Activated CD8-positive, alpha-beta memory T cell treated with anti-CD3 and anti-CD28 coated beads, Interleukin-2, amount 10 ng/mL, durations not matched to agents 7 days and 5 days (primary cell): ENCODE results near the gene ZNF865. TPM values are rescaled to one million over a fixed set of nuclear protein-coding genes. Genes with fewer than 3 reads are reported as not detected.
"Not testable (repeated sequence)": the region's sequence is repeated elsewhere in the genome, so short reads cannot be mapped to it uniquely, and the experiment has no call there.

Experiments used
- ATAC-seq: fragments of 150-1000 bp; cut with Tn5 transposase; one replicate; pipeline ENCODE4 v1.10.0; 2021; ENCODE audit warnings: moderate library complexity
- CTCF ChIA-PET: fragments of 350-600 bp; sonication (Branson Sonifier 250); formaldehyde crosslinking; loops from one replicate; lab custom pipeline; 2021; ENCODE audit warnings: antibody characterized with exemption; lab: Charles Lee
- DNase-seq: peaks from one replicate; pipeline ENCODE4 v3.0.0-alpha.2; 2020
- H3K27ac Mint-ChIP-seq: one replicate; pipeline ENCODE4 v1.8.0; 2021; ENCODE audit warnings: mild to moderate bottlenecking, mixed read lengths
- H3K27me3 Mint-ChIP-seq: one replicate; pipeline ENCODE4 v1.8.0; 2021; ENCODE audit warnings: mixed read lengths
- H3K36me3 Mint-ChIP-seq: one replicate; pipeline ENCODE4 v1.8.0; 2021; ENCODE audit warnings: mild to moderate bottlenecking, mixed read lengths
- H3K4me1 Mint-ChIP-seq: one replicate; pipeline ENCODE4 v1.8.0; 2021; ENCODE audit warnings: mixed read lengths
- H3K4me3 Mint-ChIP-seq: one replicate; pipeline ENCODE4 v1.8.0; 2021; ENCODE audit warnings: mild to moderate bottlenecking, moderate library complexity, mixed read lengths
- H3K9me3 Mint-ChIP-seq: one replicate; pipeline ENCODE4 v1.8.0; 2022; ENCODE audit warnings: low read depth, mixed read lengths
- total RNA-seq, 2 experiments: library from RNA; stranded (reverse); gene quantifications; one replicate each; pipeline ENCODE4 v1.2.3, GENCODE V29; 2021

ZNF865 gene
- total RNA-seq, 2 experiments from 2014 or later = 14.4 to 16.7 TPM

- peak within 1 kb of the TSS; percentile 60 for H3K27ac Mint-ChIP-seq
- H3K9me3 Mint-ChIP-seq = no peaks in the 10 kb centered on the region
- H3K27me3 Mint-ChIP-seq = peaks cover 9% of the 10 kb centered on the region
- CTCF ChIA-PET = interaction anchor here (0.7 to 2.2 kb wide), 4 partner anchors 26 to 77 kb away, joined by 3 to 8 read pairs (median 4); no protein-coding TSS in a partner anchor
- DNase-seq = peak; percentile 79
- ATAC-seq = peak; percentile 70
- H3K4me1 Mint-ChIP-seq = peaks cover 21% of the 10 kb centered on the region
- H3K4me3 Mint-ChIP-seq = peak within 1 kb of the TSS; percentile 77
- peaks cover 9% of the 10 kb centered on the region for H3K36me3 Mint-ChIP-seq
Measured at GRCh38 chr19:55580628-55581144, 24.8 kb upstream of the ZNF865 start, which contains the start of gene ZNF579. TSS of gene ZNF579 (minus strand) at chr19:55580848. CDS start at chr19:55579639, 1,209 bp downstream.

GRCh38 chr19:55581145-55581822 is 24.2 kb upstream of the ZNF865 start:
- Mint-ChIP-seq H3K27ac (peak overlapping the region; percentile 53), H3K36me3 (peaks cover 9% of the 10 kb centered on the region), H3K4me3 (peak overlapping the region; percentile 77), H3K27me3 (peaks cover 13% of the 10 kb centered on the region), H3K9me3 (no peaks in the 10 kb centered on the region), H3K4me1 (peaks cover 24% of the 10 kb centered on the region)
- DNase-seq (peak; percentile 45), ATAC-seq (no peak)
- CTCF ChIA-PET = interaction anchor here (0.7 to 2.2 kb wide), 4 partner anchors 25 to 77 kb away, joined by 3 to 8 read pairs (median 4); no protein-coding TSS in a partner anchor

- CTCF ChIA-PET = interaction anchor here (1.2 to 2.2 kb wide), 3 partner anchors 24 to 78 kb away, joined by 3 to 8 read pairs (median 3); no protein-coding TSS in a partner anchor
- Mint-ChIP-seq H3K4me3 (no peak overlapping the region), H3K9me3 (no peaks in the 10 kb centered on the region), H3K27me3 (peaks cover 17% of the 10 kb centered on the region), H3K27ac (no peak overlapping the region), H3K36me3 (peaks cover 8% of the 10 kb centered on the region), H3K4me1 (peaks cover 25% of the 10 kb centered on the region)
- no peak for DNase-seq
- ATAC-seq = no peak
Measured at GRCh38 chr19:55581823-55582223, 23.6 kb upstream of the ZNF865 start.

- CTCF ChIA-PET = interaction anchor here (1.3 kb wide), 1 partner anchor 78 kb away, joined by 3 read pairs; no protein-coding TSS in a partner anchor
- not testable (repeated sequence) for H3K9me3 Mint-ChIP-seq, H3K4me3 Mint-ChIP-seq, DNase-seq, ATAC-seq, H3K27ac Mint-ChIP-seq, H3K36me3 Mint-ChIP-seq
- Mint-ChIP-seq H3K27me3 (peaks cover 21% of the 10 kb centered on the region), H3K4me1 (peaks cover 27% of the 10 kb centered on the region)
Measured at GRCh38 chr19:55582284-55582683, 23.2 kb upstream of the ZNF865 start.

GRCh38 chr19:55583897-55584296 is 21.6 kb upstream of the ZNF865 start:
- not testable (repeated sequence) for H3K9me3 Mint-ChIP-seq, H3K4me3 Mint-ChIP-seq, DNase-seq, H3K27ac Mint-ChIP-seq, ATAC-seq, H3K36me3 Mint-ChIP-seq
- peaks cover 30% of the 10 kb centered on the region for H3K4me1 Mint-ChIP-seq
- CTCF ChIA-PET = interaction anchor here (0.9 kb wide), 1 partner anchor 40 kb away, joined by 3 read pairs; the partner anchor contains the start of gene ZNF784
- peaks cover 23% of the 10 kb centered on the region for H3K27me3 Mint-ChIP-seq

- Mint-ChIP-seq H3K9me3 (no peaks in the 10 kb centered on the region), H3K27me3 (peaks cover 23% of the 10 kb centered on the region), H3K27ac (no peak overlapping the region), H3K4me1 (peaks cover 26% of the 10 kb centered on the region), H3K4me3 (no peak overlapping the region), H3K36me3 (no peaks in the 10 kb centered on the region)
- ATAC-seq = no peak
- no peak for DNase-seq
- CTCF ChIA-PET = interaction anchor here (1.3 to 1.6 kb wide), 2 partner anchors 41 to 47 kb away, joined by 4 to 11 read pairs; no protein-coding TSS in a partner anchor
Measured at GRCh38 chr19:55584871-55585270, 20.6 kb upstream of the ZNF865 start.

- CTCF ChIA-PET = interaction anchor here (1.3 to 1.6 kb wide), 3 partner anchors 20 to 46 kb away, joined by 3 to 11 read pairs (median 4); partner anchors contain the start of gene ZNF865
- Mint-ChIP-seq H3K27me3 (peaks cover 23% of the 10 kb centered on the region), H3K9me3 (no peaks in the 10 kb centered on the region), H3K27ac (no peak overlapping the region), H3K36me3 (no peaks in the 10 kb centered on the region), H3K4me1 (peaks cover 24% of the 10 kb centered on the region), H3K4me3 (no peak overlapping the region)
- DNase-seq (no peak), ATAC-seq (no peak)
Measured at GRCh38 chr19:55585658-55586339, 19.6 kb upstream of the ZNF865 start.

GRCh38 chr19:55586976-55587668 is 18.3 kb upstream of the ZNF865 start:
- peak; percentile 99 for ATAC-seq
- Mint-ChIP-seq H3K27ac (no peak overlapping the region), H3K9me3 (no peaks in the 10 kb centered on the region), H3K27me3 (peaks cover 23% of the 10 kb centered on the region), H3K4me1 (peaks cover 13% of the 10 kb centered on the region), H3K36me3 (no peaks in the 10 kb centered on the region), H3K4me3 (peak overlapping the region; percentile 67)
- peak; percentile 93 for DNase-seq
- CTCF ChIA-PET = interaction anchor here (0.8 to 1.6 kb wide), 5 partner anchors 12 to 70 kb away, joined by 3 read pairs; partner anchors contain the start of genes FIZ1 and ZNF865

GRCh38 chr19:55588738-55589137 is 16.7 kb upstream of the ZNF865 start:
- H3K27me3 Mint-ChIP-seq = peaks cover 23% of the 10 kb centered on the region
- ATAC-seq (no peak), DNase-seq (no peak)
- H3K4me1 Mint-ChIP-seq = peaks cover 13% of the 10 kb centered on the region
- H3K36me3 Mint-ChIP-seq = peaks cover 3% of the 10 kb centered on the region
- H3K4me3 Mint-ChIP-seq = no peak overlapping the region
- no peaks in the 10 kb centered on the region for H3K9me3 Mint-ChIP-seq
- H3K27ac Mint-ChIP-seq = no peak overlapping the region
- CTCF ChIA-PET = interaction anchor here (0.7 kb wide), 1 partner anchor 76 kb away, joined by 4 read pairs; no protein-coding TSS in a partner anchor

GRCh38 chr19:55590109-55590508 is 15.3 kb upstream of the ZNF865 start:
- CTCF ChIA-PET = no interaction called here

GRCh38 chr19:55590617-55591016 is 14.8 kb upstream of the ZNF865 start:
- Mint-ChIP-seq H3K27ac (no peak overlapping the region), H3K9me3 (no peaks in the 10 kb centered on the region)

More at GRCh38 chr19:55590109-55590508, 15.3 kb upstream of the ZNF865 start:
- no peak overlapping the region for H3K27ac Mint-ChIP-seq
- H3K36me3 Mint-ChIP-seq = peaks cover 8% of the 10 kb centered on the region
- no peak overlapping the region for H3K4me3 Mint-ChIP-seq
- ATAC-seq (no peak), DNase-seq (no peak)
- H3K27me3 Mint-ChIP-seq = peaks cover 20% of the 10 kb centered on the region
- H3K9me3 Mint-ChIP-seq = no peaks in the 10 kb centered on the region
- H3K4me1 Mint-ChIP-seq = peaks cover 13% of the 10 kb centered on the region

GRCh38 chr19:55591555-55591954 is 13.9 kb upstream of the ZNF865 start:
- CTCF ChIA-PET = no interaction called here
- Mint-ChIP-seq H3K9me3 (no peaks in the 10 kb centered on the region), H3K27ac (no peak overlapping the region), H3K27me3 (peaks cover 9% of the 10 kb centered on the region), H3K4me1 (peaks cover 5% of the 10 kb centered on the region), H3K36me3 (peaks cover 22% of the 10 kb centered on the region), H3K4me3 (no peak overlapping the region)
- no peak for DNase-seq
- no peak for ATAC-seq

More at GRCh38 chr19:55590617-55591016, 14.8 kb upstream of the ZNF865 start:
- ATAC-seq = no peak
- H3K27me3 Mint-ChIP-seq = peaks cover 15% of the 10 kb centered on the region
- peaks cover 9% of the 10 kb centered on the region for H3K4me1 Mint-ChIP-seq
- no peak overlapping the region for H3K4me3 Mint-ChIP-seq
- no peak for DNase-seq
- peaks cover 13% of the 10 kb centered on the region for H3K36me3 Mint-ChIP-seq
- CTCF ChIA-PET = no interaction called here
